Measurements from ENCODE around the gene DNAJC5G.

DNA sequence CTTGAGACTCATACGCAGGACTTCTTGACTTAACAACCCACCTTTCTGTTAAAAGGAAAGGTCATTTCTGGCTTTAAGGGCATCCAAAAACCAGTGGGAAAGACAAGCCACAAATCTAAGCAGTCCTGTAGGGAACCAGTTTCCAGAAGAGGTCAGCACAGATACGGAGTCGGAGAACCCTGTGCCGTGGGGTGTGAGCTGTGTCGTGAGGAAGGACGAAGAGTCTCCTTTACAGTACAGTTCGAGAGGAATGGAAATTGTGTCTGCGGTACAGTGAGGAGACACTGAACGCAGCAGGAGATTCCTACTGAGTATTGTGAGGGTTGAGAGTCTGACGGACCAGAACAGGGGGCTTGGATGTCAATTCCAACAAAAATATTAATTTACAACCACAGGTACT is 30.1 kb upstream of the DNAJC5G start:
- no peak for TF ChIP-seq ZNF184 (tag by site-specific recombination; IDR thresholded peaks at IDR 0.05)
- TF ChIP-seq, protein P1, sequence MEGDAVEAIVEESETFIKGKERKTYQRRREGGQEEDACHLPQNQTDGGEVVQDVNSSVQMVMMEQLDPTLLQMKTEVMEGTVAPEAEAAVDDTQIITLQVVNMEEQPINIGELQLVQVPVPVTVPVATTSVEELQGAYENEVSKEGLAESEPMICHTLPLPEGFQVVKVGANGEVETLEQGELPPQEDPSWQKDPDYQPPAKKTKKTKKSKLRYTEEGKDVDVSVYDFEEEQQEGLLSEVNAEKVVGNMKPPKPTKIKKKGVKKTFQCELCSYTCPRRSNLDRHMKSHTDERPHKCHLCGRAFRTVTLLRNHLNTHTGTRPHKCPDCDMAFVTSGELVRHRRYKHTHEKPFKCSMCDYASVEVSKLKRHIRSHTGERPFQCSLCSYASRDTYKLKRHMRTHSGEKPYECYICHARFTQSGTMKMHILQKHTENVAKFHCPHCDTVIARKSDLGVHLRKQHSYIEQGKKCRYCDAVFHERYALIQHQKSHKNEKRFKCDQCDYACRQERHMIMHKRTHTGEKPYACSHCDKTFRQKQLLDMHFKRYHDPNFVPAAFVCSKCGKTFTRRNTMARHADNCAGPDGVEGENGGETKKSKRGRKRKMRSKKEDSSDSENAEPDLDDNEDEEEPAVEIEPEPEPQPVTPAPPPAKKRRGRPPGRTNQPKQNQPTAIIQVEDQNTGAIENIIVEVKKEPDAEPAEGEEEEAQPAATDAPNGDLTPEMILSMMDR (tag by site-specific recombination; IDR thresholded peaks at IDR 0.05) = no peak
- TF ChIP-seq, protein P2, sequence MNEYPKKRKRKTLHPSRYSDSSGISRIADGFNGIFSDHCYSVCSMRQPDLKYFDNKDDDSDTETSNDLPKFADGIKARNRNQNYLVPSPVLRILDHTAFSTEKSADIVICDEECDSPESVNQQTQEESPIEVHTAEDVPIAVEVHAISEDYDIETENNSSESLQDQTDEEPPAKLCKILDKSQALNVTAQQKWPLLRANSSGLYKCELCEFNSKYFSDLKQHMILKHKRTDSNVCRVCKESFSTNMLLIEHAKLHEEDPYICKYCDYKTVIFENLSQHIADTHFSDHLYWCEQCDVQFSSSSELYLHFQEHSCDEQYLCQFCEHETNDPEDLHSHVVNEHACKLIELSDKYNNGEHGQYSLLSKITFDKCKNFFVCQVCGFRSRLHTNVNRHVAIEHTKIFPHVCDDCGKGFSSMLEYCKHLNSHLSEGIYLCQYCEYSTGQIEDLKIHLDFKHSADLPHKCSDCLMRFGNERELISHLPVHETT (tag by site-specific recombination; IDR thresholded peaks at IDR 0.05) = no peak

All from HEK293 (cell line).